ENCODE measurements around the gene ITPR1.
"Not testable (repeated sequence)": the region's sequence is repeated elsewhere in the genome, so short reads cannot be mapped to it uniquely, and the experiment has no call there.

ITPR1 gene

GRCh38 chr3:4596612-4597011 is 103.5 kb downstream of the ITPR1 start:
- no peak for DNase-seq (ENCODE audit: low spot score)

- DNase-seq (ENCODE audit: low spot score) = no peak
These were observed 104.2 kb downstream of the ITPR1 start for GRCh38 chr3:4597208-4597985.

- DNase-seq (ENCODE audit: low spot score) = not testable (repeated sequence)
These were observed 105.1 kb downstream of the ITPR1 start for GRCh38 chr3:4598232-4598631.

- DNase-seq (ENCODE audit: low spot score) = no peak
These were observed 106.5 kb downstream of the ITPR1 start for GRCh38 chr3:4599612-4600011.

GRCh38 chr3:4600493-4600892 is 107.3 kb downstream of the ITPR1 start:
- DNase-seq (ENCODE audit: low spot score) = no peak

GRCh38 chr3:4601892-4602291 is 108.7 kb downstream of the ITPR1 start:
- DNase-seq (ENCODE audit: low spot score) = no peak

GRCh38 chr3:4604693-4605092 is 111.5 kb downstream of the ITPR1 start:
- no peak for DNase-seq (ENCODE audit: low spot score)

- DNase-seq (ENCODE audit: low spot score) = no peak
These were observed 113.8 kb downstream of the ITPR1 start for GRCh38 chr3:4606911-4607310.

GRCh38 chr3:4613366-4613765 is 120.2 kb downstream of the ITPR1 start:
- no peak for DNase-seq (ENCODE audit: low spot score)

- no peak for DNase-seq (ENCODE audit: low spot score)
These were observed 120.9 kb downstream of the ITPR1 start for GRCh38 chr3:4614070-4614469.

GRCh38 chr3:4614927-4615326 is 121.8 kb downstream of the ITPR1 start:
- DNase-seq (ENCODE audit: low spot score) = no peak

GRCh38 chr3:4615750-4616149 is 122.6 kb downstream of the ITPR1 start:
- DNase-seq (ENCODE audit: low spot score) = no peak

GRCh38 chr3:4623421-4623999 is 130.4 kb downstream of the ITPR1 start:
- DNase-seq (ENCODE audit: low spot score) = no peak

GRCh38 chr3:4627651-4628375 is 134.7 kb downstream of the ITPR1 start:
- DNase-seq (ENCODE audit: low spot score) = no peak

GRCh38 chr3:4629095-4630007 is 136.2 kb downstream of the ITPR1 start:
- DNase-seq (ENCODE audit: low spot score) = no peak

- DNase-seq (ENCODE audit: low spot score) = peak; percentile 50
These were observed 140.2 kb downstream of the ITPR1 start for GRCh38 chr3:4633078-4634004.

- DNase-seq (ENCODE audit: low spot score) = no peak
These were observed 141.7 kb downstream of the ITPR1 start for GRCh38 chr3:4634894-4635293.

- DNase-seq (ENCODE audit: low spot score) = no peak
These were observed 144.1 kb downstream of the ITPR1 start for GRCh38 chr3:4637265-4637664.

GRCh38 chr3:4641863-4642563 is 148.9 kb downstream of the ITPR1 start:
- no peak for DNase-seq (ENCODE audit: low spot score)

- DNase-seq (ENCODE audit: low spot score) = no peak
These were observed 149.5 kb downstream of the ITPR1 start for GRCh38 chr3:4642611-4643010.

All from putamen (tissue), 1 donor.